ENCODE data around the gene SRSF10.

Gene SRSF10

GRCh38 chr1:23966973-23967493 lies 13.1 kb downstream of the SRSF10 start:
- H3K4me2 ChIP-seq (ENCODE audit: low read depth, low read length), result no peak overlapping the region
- H3K9me2 ChIP-seq (replicated peaks; ENCODE audit: insufficient read depth, low read length), result no peaks in the 10 kb centered on the region
- peaks cover 18% of the 10 kb centered on the region for H4K20me1 ChIP-seq (ENCODE audit: insufficient read depth, low read length)
- H3K4me1 ChIP-seq (ENCODE audit: low read length), result peaks cover 53% of the 10 kb centered on the region
- no peak overlapping the region for H3K9ac ChIP-seq (ENCODE audit: low read length)
- no peak overlapping the region for H2AFZ ChIP-seq (ENCODE audit: low read length)
- peaks cover 10% of the 10 kb centered on the region; the same call in 1 of the 2 replicates for H3K36me3 ChIP-seq (replicated peaks; ENCODE audit: insufficient read depth, low read length)
- H3K4me3 ChIP-seq (ENCODE audit: low read length), result no peak overlapping the region
- DNase-seq, result no peak
- no peak overlapping the region; the same call in 1 of the 2 replicates for H3K27ac ChIP-seq (ENCODE audit: low read length)
- H3K27me3 ChIP-seq (replicated peaks; ENCODE audit: insufficient read depth, low read length), result no peaks in the 10 kb centered on the region
- H3K79me2 ChIP-seq (ENCODE audit: low read length), result peaks cover 83% of the 10 kb centered on the region
- H3F3A ChIP-seq (ENCODE audit: insufficient read depth, low read length), result peaks cover 48% of the 10 kb centered on the region
- TF ChIP-seq CTCF (IDR thresholded peaks at IDR 0.05; ENCODE audit: low read length), result no peak
- no peak for TF ChIP-seq EZH2phosphoT487 (IDR thresholded peaks at IDR 0.05; ENCODE audit: low read length)
- TF ChIP-seq EZH2 (optimal IDR thresholded peaks at IDR 0.05; ENCODE audit: low read depth, low read length), result no peak
- H3K9me3 ChIP-seq (replicated peaks; ENCODE audit: insufficient read depth, low read length), result no peaks in the 10 kb centered on the region

- Histone ChIP-seq H3K79me2 (ENCODE audit: low read length) (peaks cover 84% of the 10 kb centered on the region), H3K9me2 (replicated peaks; ENCODE audit: insufficient read depth, low read length) (no peaks in the 10 kb centered on the region), H3K27me3 (replicated peaks; ENCODE audit: insufficient read depth, low read length) (no peaks in the 10 kb centered on the region), H3K9me3 (replicated peaks; ENCODE audit: insufficient read depth, low read length) (no peaks in the 10 kb centered on the region), H3K4me3 (ENCODE audit: low read length) (no peak overlapping the region), H3K36me3 (replicated peaks; ENCODE audit: insufficient read depth, low read length) (peaks cover 7% of the 10 kb centered on the region; the same call in 1 of the 2 replicates), H3K27ac (ENCODE audit: low read length) (peak overlapping the region; percentile 64; the same call in 1 of the 2 replicates), H4K20me1 (ENCODE audit: insufficient read depth, low read length) (peaks cover 18% of the 10 kb centered on the region), H3K4me2 (ENCODE audit: low read depth, low read length) (peak overlapping the region; percentile 39), H3F3A (ENCODE audit: insufficient read depth, low read length) (peaks cover 54% of the 10 kb centered on the region), H3K9ac (ENCODE audit: low read length) (peak overlapping the region; percentile 2; the same call in 1 of the 2 replicates), H3K4me1 (ENCODE audit: low read length) (peaks cover 57% of the 10 kb centered on the region), H2AFZ (ENCODE audit: low read length) (no peak overlapping the region)
- TF ChIP-seq EZH2 (optimal IDR thresholded peaks at IDR 0.05; ENCODE audit: low read depth, low read length) (no peak), EZH2phosphoT487 (IDR thresholded peaks at IDR 0.05; ENCODE audit: low read length) (no peak), CTCF (IDR thresholded peaks at IDR 0.05; ENCODE audit: low read length) (no peak)
- no peak for DNase-seq
Observed at GRCh38 chr1:23964790-23965740, 15.1 kb downstream of the SRSF10 start.

- H3K9me3 ChIP-seq (replicated peaks; ENCODE audit: insufficient read depth, low read length), result no peaks in the 10 kb centered on the region
- H3K27me3 ChIP-seq (replicated peaks; ENCODE audit: insufficient read depth, low read length), result no peaks in the 10 kb centered on the region
- peaks cover 7% of the 10 kb centered on the region; the same call in 1 of the 2 replicates for H3K36me3 ChIP-seq (replicated peaks; ENCODE audit: insufficient read depth, low read length)
- no peak overlapping the region for H2AFZ ChIP-seq (ENCODE audit: low read length)
- peak; percentile 11 for DNase-seq
- peak overlapping the region; percentile 28; the same call in 1 of the 2 replicates for H3K9ac ChIP-seq (ENCODE audit: low read length)
- H3K4me1 ChIP-seq (ENCODE audit: low read length), result peaks cover 57% of the 10 kb centered on the region
- peak overlapping the region; percentile 15 for H3K4me3 ChIP-seq (ENCODE audit: low read length)
- no peaks in the 10 kb centered on the region for H3K9me2 ChIP-seq (replicated peaks; ENCODE audit: insufficient read depth, low read length)
- TF ChIP-seq EZH2phosphoT487 (IDR thresholded peaks at IDR 0.05; ENCODE audit: low read length) (no peak), CTCF (IDR thresholded peaks at IDR 0.05; ENCODE audit: low read length) (no peak)
- H3F3A ChIP-seq (ENCODE audit: insufficient read depth, low read length), result peaks cover 56% of the 10 kb centered on the region
- H3K79me2 ChIP-seq (ENCODE audit: low read length), result peaks cover 81% of the 10 kb centered on the region
- H3K4me2 ChIP-seq (ENCODE audit: low read depth, low read length), result peak overlapping the region; percentile 39
- peak overlapping the region; percentile 64; the same call in 1 of the 2 replicates for H3K27ac ChIP-seq (ENCODE audit: low read length)
- peaks cover 18% of the 10 kb centered on the region for H4K20me1 ChIP-seq (ENCODE audit: insufficient read depth, low read length)
Observed at GRCh38 chr1:23964235-23964668, 15.9 kb downstream of the SRSF10 start.

Data from MM.1S (cell line).